Stimulated activated CD4-positive, alpha-beta T cell treated with anti-CD3 and anti-CD28 coated beads, Interleukin-1b, Interleukin-23, amount 100 ng/mL, for 48 hours (primary cell): Measurements from ENCODE around the gene COPS3.
"Not testable (repeated sequence)": the region's sequence is repeated elsewhere in the genome, so short reads cannot be mapped to it uniquely, and the experiment has no call there.

Source experiments
- DNase-seq: peaks from one replicate; pipeline ENCODE4 v3.0.0-alpha.2; 2020

The COPS3 gene

DNA sequence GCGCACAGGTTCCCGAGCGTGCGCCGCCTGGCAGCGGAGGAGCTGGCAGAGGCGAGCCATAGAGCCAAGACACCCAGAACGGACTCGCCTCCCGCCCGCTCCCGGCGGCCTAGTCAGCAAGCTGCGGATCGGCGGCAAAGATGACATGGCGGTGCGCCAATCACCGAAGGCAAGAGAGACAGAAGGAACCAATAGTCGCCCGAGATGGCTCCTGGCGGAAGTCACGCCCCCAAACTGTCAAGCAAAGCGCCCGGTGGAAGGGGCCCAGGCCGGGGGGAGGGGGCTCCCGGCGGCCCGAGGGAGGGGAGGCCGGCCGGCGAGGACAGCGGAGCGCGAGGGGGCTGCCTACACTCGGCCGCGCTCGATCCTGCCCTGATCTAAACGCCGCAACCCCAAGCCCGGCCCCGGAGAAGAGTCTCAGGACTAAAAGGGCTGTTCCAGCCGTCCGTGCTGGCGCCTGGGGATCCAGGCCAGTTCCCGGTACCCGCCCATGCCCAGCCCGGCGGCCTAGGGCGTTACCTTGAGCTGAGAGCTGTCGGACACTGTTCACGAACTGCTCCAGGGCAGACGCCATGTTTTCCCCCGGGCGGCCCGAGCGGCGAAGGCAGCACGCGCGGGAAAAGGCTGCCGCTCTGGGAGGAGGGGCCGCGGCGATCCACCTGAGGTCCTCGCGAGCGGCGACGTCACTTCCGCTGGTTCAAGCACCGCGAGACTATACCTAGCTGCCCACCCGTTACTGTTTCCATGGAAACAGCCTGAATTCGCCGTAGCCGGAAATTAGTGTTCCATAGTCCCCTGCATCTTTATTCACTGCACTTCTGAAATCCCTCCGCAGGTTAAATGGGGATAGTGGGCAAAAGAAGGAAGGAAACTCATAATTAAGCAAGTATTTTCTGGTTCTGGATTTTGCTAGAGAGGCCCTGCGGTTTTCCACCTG is at the start of gene COPS3:
Gene COPS3 (minus strand): TSS at position 634 of the 937 bp plus-strand sequence. CDS start 60 bp downstream, at position 574.
- peak; percentile 98 for DNase-seq

DNA sequence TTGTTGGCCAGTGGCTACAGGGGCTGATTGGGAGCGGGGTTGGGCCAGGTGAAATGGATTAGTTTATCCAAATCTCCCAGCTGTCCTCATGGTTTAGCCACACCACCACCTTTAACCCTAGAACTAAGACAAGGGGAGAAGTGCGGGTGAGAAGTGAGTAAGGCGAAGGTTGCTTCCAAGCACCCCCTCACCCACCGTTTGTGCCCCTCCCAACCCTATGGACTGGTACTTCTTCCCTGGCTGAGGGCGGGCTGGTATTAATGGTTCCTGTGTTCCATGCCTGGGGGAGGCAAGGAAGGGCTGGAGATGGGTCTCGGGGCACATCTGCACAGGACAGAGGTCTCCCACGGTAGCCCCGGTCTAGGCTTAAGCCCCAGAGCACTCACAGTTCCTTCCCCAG is 47.2 kb upstream of the COPS3 start:
- no peak for DNase-seq

DNA sequence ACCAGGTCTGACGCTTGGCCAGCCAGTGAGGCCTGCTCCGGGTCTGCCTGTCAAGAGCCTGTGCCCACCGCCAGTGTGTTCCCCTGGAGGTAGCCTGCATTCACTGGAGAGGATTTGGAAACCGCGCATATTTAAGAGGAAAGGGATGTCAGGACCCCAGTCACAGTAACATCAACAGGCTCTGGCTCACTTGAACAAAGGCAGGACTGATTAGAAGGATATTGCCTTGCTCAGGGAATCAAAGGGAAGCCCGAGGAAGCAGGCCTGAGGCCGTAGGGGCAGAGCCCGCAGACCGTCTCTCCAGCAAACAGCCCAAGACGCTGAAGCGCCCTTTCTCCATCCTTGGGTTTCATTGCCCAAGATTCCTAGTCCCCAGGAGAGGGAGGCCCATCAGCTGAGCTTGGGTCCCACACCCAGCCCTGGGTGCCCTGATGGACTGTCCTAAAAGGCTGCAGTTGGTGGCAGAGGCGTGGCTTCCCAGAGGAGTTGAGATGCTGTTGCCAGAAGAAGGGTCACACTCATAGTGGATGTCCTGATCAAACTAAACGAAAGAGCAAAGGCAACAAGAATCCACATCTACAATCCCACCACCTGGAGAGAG is 45.3 kb upstream of the COPS3 start:
- DNase-seq, result no peak

DNA sequence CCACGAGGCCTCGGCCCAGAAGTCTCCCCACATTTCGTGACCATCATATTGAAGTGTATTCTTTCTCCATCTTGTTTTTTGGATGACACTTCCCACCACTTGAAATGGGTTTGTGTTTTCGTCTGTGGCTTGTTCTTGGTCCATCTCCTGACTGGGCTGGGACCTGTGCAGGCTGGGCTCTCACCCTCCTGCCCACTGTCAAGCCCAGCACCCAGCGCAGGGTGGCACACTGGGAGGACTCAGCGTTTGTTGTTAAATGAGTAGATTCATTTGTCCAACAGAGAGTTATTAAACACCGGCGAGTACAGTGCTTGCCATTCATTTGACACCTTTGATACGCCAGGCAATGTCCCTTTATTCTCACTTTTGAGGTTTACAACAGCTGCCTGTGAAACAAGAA is 44.8 kb upstream of the COPS3 start:
- DNase-seq, result no peak

DNA sequence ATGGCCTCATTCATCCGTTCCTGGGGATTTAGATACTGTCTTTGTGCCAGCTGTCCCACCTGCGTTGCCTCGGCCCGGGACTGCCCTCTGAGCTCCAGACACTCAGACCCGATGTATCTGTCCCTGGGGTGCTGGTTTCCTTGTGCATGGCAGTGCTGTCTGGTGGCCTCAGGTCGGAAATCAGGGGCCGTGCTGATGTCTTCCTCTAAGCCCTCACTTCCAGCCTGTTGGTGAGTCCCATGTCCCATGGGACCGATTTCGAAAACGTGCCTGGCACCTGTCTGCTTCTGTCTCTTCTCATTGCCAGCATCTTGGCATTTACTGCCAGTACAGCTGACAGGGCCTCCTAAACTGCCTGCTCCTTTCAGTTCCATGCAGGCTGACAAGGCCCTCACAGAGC is 44.2 kb upstream of the COPS3 start:
- DNase-seq, result no peak

DNA sequence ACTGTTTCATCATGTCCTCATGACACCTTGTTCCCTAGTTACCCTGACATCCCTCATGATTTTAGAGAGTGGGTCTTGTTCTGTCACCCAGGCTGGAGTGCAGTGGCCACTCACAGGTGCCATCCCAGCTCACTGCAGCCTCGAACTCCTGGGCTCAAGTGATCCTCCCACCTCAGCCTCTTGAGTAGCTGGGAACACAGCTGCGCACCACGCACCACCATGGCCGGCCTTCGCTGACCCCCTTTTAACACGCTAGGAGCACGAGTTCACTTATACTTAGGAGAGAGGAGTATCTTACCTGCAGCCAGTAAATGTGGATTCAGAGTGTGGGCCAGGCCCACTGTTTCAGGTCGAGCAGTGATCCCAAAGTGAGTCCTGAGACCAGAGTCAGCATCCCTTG is 43.6 kb upstream of the COPS3 start:
- no peak for DNase-seq

DNA sequence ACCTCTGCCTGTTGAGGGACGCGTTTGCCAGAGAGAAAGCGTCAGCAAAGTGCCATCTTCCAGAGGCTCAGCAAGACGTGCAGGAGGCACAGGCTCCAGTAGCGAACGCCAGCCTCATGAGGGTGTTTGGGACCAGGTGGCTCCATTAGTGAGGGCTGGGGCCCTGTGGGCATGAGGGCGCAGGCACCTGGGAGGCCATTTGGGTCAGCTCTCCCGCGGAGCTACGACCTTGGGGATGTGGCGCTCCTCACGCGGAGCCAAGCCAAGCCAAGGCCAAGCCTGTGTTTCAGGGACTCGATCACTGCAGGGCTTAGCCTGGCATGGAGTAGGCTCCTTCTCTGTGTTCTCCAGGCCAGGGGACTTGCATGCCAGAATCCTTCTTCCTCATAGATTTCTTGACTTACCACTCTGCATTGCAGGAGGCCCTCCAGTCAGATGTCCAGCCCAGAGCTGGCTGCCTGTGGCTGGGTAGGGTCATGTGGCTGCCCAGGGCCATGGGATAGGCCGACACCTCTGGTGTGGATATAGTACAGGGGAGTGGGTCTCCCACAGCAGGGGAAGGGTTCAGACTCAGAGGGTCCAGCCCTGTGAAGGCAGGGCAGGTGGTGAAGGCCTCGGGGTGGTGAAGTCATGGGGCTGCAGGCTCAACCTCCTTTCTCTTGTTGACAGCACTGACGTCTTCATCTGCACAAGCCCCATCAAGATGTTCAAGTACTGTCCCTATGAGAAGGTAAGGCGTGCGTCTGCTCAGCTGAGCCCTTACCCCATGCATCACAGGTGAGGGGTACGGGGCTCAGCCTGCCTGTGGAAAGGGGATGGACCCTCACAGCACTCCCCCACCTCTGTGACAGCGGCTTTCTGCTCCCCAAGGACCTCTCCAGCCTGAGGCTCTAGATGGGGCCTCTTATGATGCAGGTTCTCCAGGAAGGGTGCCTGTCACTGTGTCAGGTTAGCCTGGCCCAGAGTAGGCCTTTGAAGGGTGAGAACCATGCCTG is 41.8 kb upstream of the COPS3 start:
- no peak for DNase-seq

DNA sequence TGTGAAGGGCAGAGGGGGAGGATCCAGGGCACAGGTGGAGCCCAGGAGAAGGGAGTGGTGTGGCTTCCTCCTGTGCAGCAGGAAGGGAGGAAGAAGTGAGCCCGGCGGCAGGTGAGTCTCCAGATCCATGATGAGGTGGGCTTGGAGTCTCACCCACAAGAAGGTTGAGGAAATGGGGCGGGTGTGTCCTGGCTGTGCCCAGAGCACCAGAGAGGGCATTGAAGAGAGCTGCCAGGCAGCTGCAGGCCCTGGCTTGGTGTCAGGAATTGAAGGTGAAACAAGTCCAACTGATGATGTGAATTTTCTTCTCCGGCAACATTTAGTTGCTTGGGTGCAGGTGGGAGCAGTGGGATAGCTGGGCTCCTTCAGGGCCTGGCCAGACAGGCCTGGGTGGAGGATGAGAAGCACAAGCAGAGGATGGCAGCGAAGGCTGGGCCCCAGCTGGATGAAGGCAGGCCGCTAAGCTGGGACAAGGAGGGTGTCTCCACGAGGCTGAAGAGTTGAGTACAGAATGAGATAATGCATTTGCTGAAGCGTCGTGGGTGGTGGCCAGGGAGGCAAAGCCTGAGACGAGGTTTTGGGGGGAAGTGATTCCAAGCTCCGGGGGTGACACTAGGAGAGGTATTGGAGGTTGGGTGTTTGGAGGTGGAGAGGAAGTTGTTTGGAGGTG is 40.4 kb upstream of the COPS3 start:
- no peak for DNase-seq

DNA sequence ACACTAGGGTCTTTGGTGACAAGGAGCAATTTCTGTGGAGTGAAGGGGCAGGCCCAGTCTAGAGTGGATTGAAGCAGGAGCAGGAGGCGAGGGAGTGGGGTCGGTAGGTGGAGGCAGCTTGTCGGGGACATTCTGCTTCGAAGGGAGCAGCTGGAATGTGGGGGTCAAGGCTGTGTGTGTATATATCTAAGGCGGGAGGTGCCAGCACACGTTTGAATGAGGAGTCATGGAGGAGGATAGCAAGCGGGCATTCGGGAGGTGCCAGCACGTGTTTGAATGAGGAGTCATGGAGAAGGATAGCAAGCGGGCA is 39.8 kb upstream of the COPS3 start:
- DNase-seq, result no peak

DNA sequence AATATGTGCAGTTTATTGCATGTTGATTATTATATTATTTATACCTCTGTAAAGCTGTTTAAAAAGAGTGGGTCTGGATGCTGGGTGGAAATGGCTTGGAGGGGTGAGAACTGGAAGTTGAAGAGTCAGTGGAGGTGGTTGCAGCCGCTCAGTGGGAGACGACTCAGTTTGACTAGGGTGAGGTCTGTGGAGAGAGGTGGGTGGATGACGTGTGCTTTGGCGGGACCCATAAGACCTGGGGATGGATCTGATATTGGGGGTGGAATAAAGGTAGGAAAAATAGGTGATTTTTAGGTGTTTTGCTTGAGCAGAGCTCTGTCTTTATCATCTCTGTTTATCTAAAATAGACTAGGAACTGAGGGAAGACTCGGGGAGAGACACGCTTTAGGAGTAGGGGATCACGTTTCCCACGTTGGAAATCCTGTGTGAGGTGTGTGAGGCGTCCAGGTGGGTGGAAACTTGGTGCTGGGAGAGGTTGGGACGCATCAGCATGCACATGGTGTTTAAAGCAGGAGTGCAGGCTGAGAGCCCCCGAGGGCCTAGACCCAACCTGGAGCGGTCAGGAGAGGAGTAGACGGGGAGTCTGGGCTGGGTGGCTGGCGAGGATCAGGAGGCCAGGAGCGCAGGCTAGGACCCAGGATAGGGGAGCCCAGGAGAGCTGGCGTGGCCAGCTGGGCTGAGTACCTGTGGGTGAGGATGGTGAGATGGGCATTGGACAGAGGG is 39.3 kb upstream of the COPS3 start:
- no peak for DNase-seq

DNA sequence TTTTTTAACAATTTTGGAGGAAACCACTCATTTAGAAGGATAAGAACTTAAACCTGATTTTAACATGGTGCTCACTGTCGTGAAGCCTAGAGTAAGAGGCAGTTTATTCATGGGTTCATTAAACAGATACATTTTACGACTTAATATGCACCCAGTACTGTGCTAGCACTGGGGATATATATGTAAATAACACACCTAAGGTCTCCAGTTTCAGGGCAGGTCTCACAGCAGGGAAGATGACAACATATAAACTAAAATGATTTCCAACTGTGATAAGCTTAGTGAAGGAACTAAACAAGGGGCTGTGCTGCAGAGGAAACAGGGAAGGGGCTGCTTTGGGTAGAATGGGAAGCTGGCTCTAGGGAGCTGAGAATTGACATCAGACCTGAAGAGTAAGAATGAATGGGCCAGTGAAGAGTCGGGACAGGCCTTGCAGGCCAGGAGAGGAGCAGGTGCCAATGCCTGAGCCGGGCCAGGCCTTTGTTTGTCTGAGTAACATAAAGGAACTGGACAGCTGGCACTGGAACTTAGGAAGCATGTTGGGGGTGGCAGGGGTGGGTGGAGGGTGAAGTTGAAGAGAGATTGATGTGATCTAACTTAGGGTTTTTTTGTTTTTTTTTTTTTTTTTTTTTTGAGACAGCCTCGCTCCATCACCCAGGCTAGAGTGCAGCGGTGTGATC is 34.2 kb upstream of the COPS3 start:
- DNase-seq, result no peak

DNA sequence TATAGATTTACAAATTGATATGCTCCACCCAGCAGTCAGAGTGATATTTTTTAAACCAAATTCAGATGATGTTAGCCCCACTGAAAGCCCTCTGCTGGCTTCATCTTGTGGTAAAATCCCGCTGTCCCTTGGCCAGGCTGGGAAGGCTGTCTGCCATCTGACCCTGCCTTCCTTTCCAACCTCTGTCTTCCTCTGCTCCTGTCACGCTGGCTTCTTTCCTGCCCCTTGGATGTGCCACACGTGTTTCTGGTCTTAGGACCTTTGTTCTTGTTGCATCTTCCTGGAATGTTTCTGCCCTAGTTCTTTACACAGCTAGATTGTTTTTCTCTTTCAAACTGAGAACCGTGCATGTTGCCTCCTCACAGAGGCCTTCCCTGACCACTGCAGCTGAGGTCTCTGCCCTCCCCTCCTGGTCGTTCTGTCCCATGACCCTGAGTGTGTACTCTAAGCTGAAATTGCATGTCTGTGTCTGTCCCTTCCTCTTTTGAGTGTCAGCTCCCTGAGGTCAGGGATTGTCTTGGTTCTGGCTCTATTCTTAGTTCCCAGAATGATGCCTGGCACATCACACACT is 33.5 kb upstream of the COPS3 start:
- DNase-seq, result no peak

DNA sequence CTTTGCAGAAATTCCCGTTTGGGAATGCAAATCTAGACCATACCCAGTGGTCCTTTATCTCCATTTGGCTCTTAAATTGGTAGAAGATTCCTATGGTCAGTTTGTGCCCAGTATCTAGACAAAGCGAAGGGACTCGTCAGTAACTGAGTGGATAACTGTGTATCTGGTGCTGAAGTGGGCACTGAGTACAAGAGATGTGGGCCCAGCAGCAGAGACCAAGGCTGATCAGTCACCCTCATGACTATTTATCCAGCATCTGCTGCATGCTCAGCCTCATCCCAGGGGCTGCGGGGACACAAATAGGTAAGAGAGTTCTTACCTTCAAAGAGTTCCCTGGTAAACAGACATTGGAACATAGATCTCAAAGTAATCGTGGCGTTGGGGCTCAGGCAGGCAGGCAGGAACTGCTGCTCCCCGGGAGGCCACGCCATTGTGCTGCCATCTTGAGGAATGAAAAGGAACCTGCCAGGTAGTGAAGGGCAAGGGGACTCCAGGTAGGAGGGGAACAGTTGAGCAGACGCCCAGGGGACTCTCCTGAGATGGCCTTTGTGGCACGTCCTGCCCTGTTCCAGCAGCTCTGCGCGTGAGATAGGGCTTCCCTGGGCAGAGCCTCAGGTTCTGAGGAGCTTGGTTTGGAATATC is 32.4 kb upstream of the COPS3 start:
- DNase-seq, result peak; percentile 71

DNA sequence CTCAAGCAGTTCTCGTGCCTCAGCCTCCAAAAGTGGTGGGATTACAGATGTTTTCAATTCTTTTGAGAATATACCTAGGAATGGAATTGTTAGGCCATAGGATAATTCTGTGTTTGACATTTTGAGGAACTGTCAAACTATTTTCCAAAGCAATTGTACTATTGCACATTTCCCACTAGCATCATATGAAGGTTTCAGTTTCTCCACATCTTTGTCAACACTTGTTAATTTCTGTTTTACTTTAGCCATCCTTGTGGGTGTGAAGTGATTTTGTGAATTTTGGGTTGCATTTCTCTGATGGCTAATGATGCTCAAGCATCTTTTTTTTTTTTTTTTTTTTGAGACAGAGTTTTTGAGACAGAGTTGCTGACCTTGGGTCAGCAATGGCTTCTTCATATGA is 28.3 kb upstream of the COPS3 start:
- DNase-seq, result no peak

DNA sequence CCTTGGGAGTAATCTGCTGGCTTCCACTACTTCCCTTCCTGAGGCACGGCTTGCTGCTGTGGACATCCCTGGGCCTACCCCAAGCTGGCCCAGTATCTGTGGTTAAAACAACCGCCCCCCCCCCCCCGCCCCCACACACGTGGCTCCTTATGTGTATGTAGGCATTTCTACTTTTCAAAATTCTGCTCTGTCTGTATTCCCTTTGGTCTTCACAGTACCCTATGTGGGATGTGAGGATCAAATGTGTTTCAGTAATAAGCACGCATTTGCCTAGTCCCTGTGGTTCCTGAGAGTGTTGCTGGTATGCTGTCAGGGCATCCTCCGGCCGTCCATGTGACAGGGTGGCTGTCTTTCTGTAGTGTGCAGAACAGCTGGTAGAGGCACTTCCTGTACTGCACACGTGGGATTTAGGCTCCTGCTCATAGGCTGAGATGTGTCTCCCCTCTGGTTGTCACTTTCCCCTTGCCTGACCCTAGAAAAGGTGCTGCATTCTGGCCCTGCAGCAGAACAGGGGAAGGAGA is 24.3 kb upstream of the COPS3 start:
- peak; percentile 58 for DNase-seq

DNA sequence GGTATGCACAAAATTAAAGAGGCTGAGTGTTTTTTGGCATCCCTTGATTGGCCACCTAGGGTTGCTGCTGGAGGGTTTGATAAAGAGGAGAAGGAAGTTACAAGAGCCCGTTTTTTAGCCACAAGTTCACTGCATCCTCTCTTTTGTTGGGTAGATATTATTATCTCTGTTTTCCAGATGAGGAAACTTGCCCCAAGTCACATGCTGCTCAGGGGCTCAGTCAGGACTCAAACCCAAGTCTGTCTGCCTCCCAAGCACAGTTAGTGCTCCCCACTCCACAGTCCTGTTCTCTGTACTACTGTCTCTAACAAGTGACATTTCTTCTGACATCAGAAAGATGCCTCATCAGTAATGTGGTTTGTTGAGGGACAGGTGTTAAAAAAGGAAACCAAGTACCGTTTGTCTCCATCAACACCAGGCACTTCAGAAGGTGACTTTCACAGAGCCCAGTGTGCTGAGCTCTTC is 23.5 kb upstream of the COPS3 start:
- DNase-seq, result peak; percentile 20

DNA sequence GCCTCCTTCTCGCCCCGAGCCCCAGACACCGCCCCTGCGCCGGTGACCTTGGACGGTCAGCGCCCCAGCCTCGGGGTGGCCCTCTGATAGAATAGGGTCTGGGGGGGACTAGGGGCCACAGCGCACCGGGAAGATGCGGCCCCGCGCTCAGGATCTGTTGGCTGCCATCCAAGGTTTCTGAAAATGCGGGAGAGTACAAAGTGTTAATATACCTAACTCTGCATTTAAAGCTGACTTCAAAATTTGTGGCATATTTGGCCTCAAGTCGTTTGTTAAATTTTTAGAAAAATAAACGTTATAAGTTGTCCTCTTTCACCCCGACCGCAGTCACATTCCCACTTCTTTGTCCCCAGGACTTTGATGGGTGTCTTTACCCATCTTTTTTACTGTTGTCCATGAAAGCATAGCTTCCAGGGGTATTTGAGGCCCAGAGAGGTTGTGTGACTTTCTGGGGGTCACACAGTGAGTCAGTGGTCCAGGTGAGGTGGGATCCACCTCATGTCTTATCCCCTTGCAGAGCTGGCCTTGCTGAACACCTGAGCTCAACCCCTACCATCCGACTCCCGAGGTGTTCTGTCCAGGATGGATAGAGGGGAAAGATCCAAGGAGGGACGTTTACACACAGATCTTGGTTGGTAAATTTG is 22.9 kb upstream of the COPS3 start:
- DNase-seq, result no peak

DNA sequence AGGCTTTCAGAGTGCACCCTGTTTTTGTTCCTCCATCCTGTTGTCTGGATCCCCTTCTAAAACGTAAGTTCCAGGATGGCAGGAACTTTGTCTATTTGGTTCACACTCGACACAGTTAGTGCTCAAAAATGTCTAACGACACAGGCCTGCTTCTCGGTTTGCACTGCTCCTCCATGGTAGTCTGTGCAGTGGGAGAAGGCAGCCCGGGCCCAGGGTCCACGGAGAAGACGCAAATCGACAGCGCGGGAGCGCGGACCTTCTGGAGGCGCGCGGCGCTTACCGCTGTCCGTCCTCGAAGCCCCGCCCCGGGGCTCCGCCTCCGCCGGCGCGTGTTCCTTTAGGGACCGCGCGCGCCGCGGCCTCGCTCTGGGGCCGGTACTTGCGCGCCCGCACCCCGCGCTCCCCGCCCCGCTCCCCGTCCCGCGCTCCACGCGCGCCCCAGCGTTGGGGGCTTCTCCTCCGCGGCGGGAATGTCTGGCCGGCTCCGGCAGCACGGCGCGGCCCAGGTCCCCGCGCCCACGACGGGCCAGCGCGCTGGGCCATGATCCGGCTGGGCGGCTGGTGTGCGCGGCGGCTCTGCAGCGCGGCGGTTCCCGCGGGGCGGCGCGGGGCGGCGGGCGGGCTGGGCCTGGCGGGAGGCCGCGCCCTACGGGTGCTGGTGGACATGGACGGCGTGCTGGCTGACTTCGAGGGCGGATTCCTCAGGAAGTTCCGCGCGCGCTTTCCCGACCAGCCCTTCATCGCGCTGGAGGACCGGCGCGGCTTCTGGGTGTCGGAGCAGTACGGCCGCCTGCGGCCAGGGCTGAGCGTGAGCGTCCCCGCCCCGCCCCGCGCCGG is 22.2 kb upstream of the COPS3 start, which contains the start of gene NT5M:
Gene NT5M (plus strand): TSS at position 364 of the 837 bp plus-strand sequence. CDS start 178 bp downstream, at position 542.
- DNase-seq, result peak; percentile 59

DNA sequence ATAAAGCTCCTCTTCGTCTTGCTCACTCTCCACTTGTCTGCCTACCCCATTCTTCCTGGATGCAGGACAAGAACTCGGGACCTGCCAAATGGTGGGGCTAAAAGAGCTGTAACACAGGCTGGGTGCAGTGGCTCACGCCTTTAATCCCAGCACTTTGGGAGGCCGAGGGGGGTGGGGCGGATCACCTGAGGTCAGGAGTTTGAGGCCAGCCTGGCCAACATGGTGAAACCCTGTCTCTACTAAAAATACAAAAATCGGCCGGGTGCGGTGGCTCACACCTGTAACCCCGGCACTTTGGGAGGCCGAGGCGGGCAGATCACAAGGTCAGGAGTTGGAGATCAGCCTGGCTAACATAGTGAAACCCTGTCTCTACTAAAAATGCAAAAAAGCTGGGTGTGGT is 20.6 kb upstream of the COPS3 start:
- not testable (repeated sequence) for DNase-seq
